Smooth muscle cell (in vitro differentiated cells): Measurements from ENCODE around the gene SGTA. TPM values are rescaled to one million over a fixed set of nuclear protein-coding genes. Genes with fewer than 3 reads are reported as not detected.

Source experiments
- DNase-seq: peaks from one replicate; lab custom pipeline; 2025; ENCODE audit not compliant: unreplicated experiment; lab: John Stamatoyannopoulos, UW
- H2AFZ ChIP-seq: fragments of 200-600 bp; sonication (generic); 2 replicates; pipeline ENCODE4 v1.6.0; 2016; ENCODE audit warnings: antibody characterized with exemption, low read depth, mild to moderate bottlenecking
- H3F3A ChIP-seq: fragments of 200-600 bp; sonication (generic); 2 replicates; pipeline ENCODE4 v1.6.0; 2017; ENCODE audit warnings: antibody characterized with exemption, low read depth
- H3K27ac ChIP-seq: fragments of 200-600 bp; sonication (generic); 2 replicates; pipeline ENCODE4 v1.5.1; 2016; ENCODE audit warnings: low read depth, mild to moderate bottlenecking
- H3K27me3 ChIP-seq: fragments of 200-600 bp; sonication (generic); 2 replicates; pipeline ENCODE4 v1.6.1; 2016; ENCODE audit warnings: low read depth, mild to moderate bottlenecking
- H3K36me3 ChIP-seq: fragments of 200-600 bp; sonication (generic); 2 replicates; pipeline ENCODE4 v1.5.1; 2016; ENCODE audit warnings: low read depth
- H3K4me1 ChIP-seq: fragments of 200-600 bp; sonication (generic); 2 replicates; pipeline ENCODE4 v1.5.1; 2016; ENCODE audit warnings: low read depth
- H3K4me2 ChIP-seq: fragments of 200-600 bp; sonication (generic); 2 replicates; pipeline ENCODE4 v1.6.0; 2016; ENCODE audit warnings: mild to moderate bottlenecking
- H3K4me3 ChIP-seq: fragments of 200-600 bp; sonication (generic); 2 replicates; pipeline ENCODE4 v1.5.1; 2016; ENCODE audit warnings: mild to moderate bottlenecking
- H3K79me2 ChIP-seq: fragments of 200-600 bp; sonication (generic); 2 replicates; pipeline ENCODE4 v1.6.0; 2016; ENCODE audit warnings: low read depth, mild to moderate bottlenecking
- H3K9ac ChIP-seq: fragments of 200-600 bp; sonication (generic); 2 replicates; pipeline ENCODE4 v1.6.0; 2016; ENCODE audit warnings: low read depth
- H3K9me3 ChIP-seq: fragments of 200-600 bp; sonication (generic); replicated peaks from 2 replicates; pipeline ENCODE4 v1.5.1; 2016; ENCODE audit warnings: low read depth
- H4K20me1 ChIP-seq: fragments of 200-600 bp; sonication (generic); 2 replicates; pipeline ENCODE4 v1.6.0; 2016; ENCODE audit warnings: low read depth
- WGBS: methylation state at CpG from one replicate; pipeline ENCODE4 v1.1.7; 2016; ENCODE audit warnings: low lambda C conversion rate; 5-methylcytosine and 5-hydroxymethylcytosine counted together
- polyA plus RNA-seq: library from polyadenylated mRNA; unstranded; fragments of >200 nt; fragmentation: Nextera tagmentation; extraction: Ambion mirVana; gene quantifications from 2 replicates; pipeline ENCODE4 v1.2.1, GENCODE V29; 2016
- total RNA-seq: library from RNA; depleted of rRNA; stranded (reverse); fragments of >200 nt; gene quantifications from 2 replicates; pipeline ENCODE4 v1.2.3, GENCODE V29; 2014
- TF ChIP-seq, protein P1 (sequence below): fragments of 200-600 bp; sonication (generic); IDR thresholded peaks from 2 replicates; pipeline ENCODE4 v1.5.1; 2017; ENCODE audit warnings: borderline replicate concordance, mild to moderate bottlenecking, antibody characterized with exemption; ENCODE audit not compliant: insufficient read depth, poor library complexity, severe bottlenecking

SGTA gene
- total and polyA plus RNA-seq, 2 experiments from 2014 or later: 34.4 to 71.2 TPM

- H3K9me3 ChIP-seq: no peaks in the 10 kb centered on the region
- H3K4me1 ChIP-seq: no peaks in the 10 kb centered on the region
- no peaks in the 10 kb centered on the region for H3F3A ChIP-seq
- H3K27ac ChIP-seq: no peak overlapping the region
- H3K79me2 ChIP-seq: no peaks in the 10 kb centered on the region
- no peak overlapping the region for H3K9ac ChIP-seq
- H3K4me3 ChIP-seq: no peak overlapping the region
- no peaks in the 10 kb centered on the region for H4K20me1 ChIP-seq
- H2AFZ ChIP-seq: no peak overlapping the region
- DNase-seq: no peak
- peaks cover 4% of the 10 kb centered on the region for H3K36me3 ChIP-seq
- no peak overlapping the region for H3K4me2 ChIP-seq
- TF ChIP-seq, protein P1, sequence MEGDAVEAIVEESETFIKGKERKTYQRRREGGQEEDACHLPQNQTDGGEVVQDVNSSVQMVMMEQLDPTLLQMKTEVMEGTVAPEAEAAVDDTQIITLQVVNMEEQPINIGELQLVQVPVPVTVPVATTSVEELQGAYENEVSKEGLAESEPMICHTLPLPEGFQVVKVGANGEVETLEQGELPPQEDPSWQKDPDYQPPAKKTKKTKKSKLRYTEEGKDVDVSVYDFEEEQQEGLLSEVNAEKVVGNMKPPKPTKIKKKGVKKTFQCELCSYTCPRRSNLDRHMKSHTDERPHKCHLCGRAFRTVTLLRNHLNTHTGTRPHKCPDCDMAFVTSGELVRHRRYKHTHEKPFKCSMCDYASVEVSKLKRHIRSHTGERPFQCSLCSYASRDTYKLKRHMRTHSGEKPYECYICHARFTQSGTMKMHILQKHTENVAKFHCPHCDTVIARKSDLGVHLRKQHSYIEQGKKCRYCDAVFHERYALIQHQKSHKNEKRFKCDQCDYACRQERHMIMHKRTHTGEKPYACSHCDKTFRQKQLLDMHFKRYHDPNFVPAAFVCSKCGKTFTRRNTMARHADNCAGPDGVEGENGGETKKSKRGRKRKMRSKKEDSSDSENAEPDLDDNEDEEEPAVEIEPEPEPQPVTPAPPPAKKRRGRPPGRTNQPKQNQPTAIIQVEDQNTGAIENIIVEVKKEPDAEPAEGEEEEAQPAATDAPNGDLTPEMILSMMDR: no peak
- 97% methylated on average over 26 of the region's 33 CpGs for WGBS
- H3K27me3 ChIP-seq: no peaks in the 10 kb centered on the region
Observed at GRCh38 chr19:2732157-2732725, 50.8 kb downstream of the SGTA start.

DNA sequence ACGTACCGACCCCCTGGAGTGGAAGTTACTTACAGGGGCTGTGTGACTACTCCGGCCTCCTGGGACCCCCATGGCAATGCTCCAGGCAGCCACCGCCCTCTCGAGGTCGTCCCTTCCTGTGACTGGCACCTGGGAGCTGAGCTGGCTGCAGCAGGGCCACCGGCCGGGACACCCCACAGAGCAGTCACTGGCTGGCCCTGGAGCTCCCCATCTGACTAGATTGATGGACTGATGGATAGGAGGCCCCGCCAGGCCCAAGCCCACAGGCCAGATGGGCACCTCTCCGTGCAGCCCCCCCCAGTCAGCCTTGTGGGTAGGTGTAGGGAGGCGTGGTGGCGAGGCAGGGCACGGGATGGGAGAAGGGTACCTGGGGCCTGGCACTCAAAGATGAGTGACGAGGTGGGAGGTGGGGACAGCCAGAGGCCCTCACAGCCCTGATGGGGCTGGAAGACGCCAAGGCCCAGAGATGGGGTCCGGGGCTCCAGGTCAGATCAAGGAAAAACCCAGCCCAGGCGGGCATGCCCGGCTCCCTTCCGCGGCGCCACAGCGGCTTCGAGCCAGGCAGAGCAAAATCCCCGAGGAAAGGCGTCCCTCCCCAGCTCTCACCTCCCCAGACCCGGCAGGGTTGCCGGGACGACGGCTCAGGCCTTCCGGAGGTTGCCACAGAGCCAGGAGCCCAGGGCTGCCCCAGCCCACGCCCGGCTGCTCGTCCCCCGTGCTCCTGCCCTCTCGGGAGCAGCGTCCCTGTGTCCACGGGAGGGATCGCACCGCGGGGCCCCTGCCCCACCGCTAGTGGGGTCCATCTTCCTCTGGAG is 51.7 kb downstream of the SGTA start:
- Histone ChIP-seq H3K9ac (no peak overlapping the region), H3K27me3 (no peaks in the 10 kb centered on the region)
- 91% methylated on average over 32 of the region's 41 CpGs for WGBS

GRCh38 chr19:2729943-2730818 is 52.9 kb downstream of the SGTA start:
- Histone ChIP-seq H3K27me3 (no peaks in the 10 kb centered on the region), H3K9ac (no peak overlapping the region), H3K27ac (no peak overlapping the region), H3K9me3 (no peaks in the 10 kb centered on the region), H4K20me1 (no peaks in the 10 kb centered on the region), H3K4me2 (no peak overlapping the region), H3F3A (no peaks in the 10 kb centered on the region), H3K36me3 (no peaks in the 10 kb centered on the region), H3K4me1 (no peaks in the 10 kb centered on the region), H2AFZ (no peak overlapping the region), H3K79me2 (no peaks in the 10 kb centered on the region), H3K4me3 (no peak overlapping the region)
- WGBS: 94% methylated on average over 26 of the region's 26 CpGs
- no peak for DNase-seq
- TF ChIP-seq, protein P1: no peak

More for the DNA sequence above, 51.7 kb downstream of the SGTA start:
- Histone ChIP-seq H2AFZ (no peak overlapping the region), H3K4me3 (no peak overlapping the region), H4K20me1 (no peaks in the 10 kb centered on the region), H3F3A (no peaks in the 10 kb centered on the region), H3K27ac (no peak overlapping the region), H3K79me2 (no peaks in the 10 kb centered on the region), H3K4me1 (no peaks in the 10 kb centered on the region), H3K4me2 (no peak overlapping the region), H3K36me3 (no peaks in the 10 kb centered on the region), H3K9me3 (no peaks in the 10 kb centered on the region)
- no peak for DNase-seq
- TF ChIP-seq, protein P1: no peak
